ENCODE results near the gene STRN.

STRN gene

DNA sequence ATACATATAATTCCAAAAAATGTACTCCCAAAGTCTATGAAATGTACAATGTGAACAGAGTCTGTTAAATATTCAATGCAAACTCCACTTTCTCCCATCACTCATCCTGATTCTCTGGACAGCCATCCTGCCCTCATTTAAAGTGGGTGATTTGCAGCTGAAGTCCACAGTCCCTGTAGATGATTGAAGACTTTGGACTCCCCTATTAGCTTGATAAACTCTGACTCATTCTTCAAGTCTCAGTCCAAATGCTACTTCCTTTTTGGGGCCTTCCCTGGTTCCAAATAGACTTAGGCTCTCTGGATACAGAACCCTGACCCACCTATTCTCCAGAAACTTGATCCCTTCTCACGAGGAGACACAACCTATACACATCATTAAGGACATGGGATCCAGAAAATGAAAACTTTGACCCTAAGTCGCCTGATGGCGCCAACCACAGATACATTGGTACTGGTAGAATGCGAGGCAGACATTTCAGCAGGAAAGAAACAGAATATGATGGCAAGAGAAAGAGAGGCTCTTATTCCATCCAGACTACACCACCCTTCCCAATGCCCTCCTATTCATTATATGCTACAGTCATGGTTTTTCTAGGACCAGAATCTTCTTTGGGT lies 147.1 kb downstream of the STRN start:
- H3K27ac Mint-ChIP-seq, result no peak overlapping the region
- H3K4me3 Mint-ChIP-seq, result no peak overlapping the region
- TF ChIP-seq CTCF (IDR thresholded peaks at IDR 0.05), result no peak
- peaks cover 6% of the 10 kb centered on the region for H3K27me3 Mint-ChIP-seq (ENCODE audit: low read depth, poor library complexity)
- H3K36me3 Mint-ChIP-seq (ENCODE audit: low read depth), result no peaks in the 10 kb centered on the region
- H3K9me3 Mint-ChIP-seq, result no peaks in the 10 kb centered on the region
- peaks cover 49% of the 10 kb centered on the region for H3K4me1 Mint-ChIP-seq
- DNase-seq, result no peak

DNA sequence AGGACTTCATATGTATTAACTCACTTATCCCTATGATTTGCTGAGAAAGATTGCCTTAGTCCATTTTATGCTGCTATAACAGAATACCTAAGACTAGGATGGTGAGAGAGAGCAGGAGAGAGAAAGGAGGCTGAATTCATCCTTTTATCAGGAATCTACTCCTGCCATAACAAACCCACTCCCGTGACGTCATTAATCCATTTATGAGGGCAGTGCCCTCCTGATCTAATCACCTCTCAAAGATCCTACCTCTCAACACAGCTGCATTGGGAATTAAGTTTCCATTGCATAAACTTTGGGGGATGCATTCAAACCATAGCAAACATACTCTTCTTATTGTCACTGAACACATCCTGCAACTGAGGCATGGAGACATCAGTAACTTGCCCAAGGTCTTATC lies 147.8 kb downstream of the STRN start:
- Mint-ChIP-seq H3K36me3 (ENCODE audit: low read depth) (no peaks in the 10 kb centered on the region), H3K27me3 (ENCODE audit: low read depth, poor library complexity) (peaks cover 6% of the 10 kb centered on the region), H3K4me1 (peaks cover 46% of the 10 kb centered on the region), H3K9me3 (no peaks in the 10 kb centered on the region), H3K27ac (no peak overlapping the region), H3K4me3 (no peak overlapping the region)
- DNase-seq, result no peak
- no peak for TF ChIP-seq CTCF (IDR thresholded peaks at IDR 0.05)

DNA sequence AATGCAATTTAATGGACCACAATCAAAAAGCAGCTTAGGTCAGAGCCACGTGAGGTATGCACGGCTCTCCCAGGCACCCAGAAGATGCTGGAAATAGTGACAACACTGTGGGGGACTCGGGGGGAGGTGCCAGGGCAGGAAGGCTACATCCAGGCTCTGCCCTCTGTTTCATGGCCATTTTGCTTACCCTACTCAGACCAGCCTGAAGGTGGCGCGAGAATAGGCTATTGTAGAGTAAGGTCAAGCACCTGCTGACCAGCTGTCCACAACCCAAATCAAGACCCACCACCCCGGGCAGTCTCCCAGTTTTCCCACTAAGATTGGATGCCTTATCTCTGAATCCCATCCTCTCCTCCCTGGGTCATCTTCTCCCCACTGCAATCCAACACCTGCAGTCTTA lies 154.1 kb downstream of the STRN start:
- TF ChIP-seq CTCF (IDR thresholded peaks at IDR 0.05), result no peak
- H3K27me3 Mint-ChIP-seq (ENCODE audit: low read depth, poor library complexity), result no peaks in the 10 kb centered on the region
- H3K4me1 Mint-ChIP-seq, result peaks cover 14% of the 10 kb centered on the region
- DNase-seq, result peak; percentile 19
- no peaks in the 10 kb centered on the region for H3K36me3 Mint-ChIP-seq (ENCODE audit: low read depth)
- peaks cover 6% of the 10 kb centered on the region for H3K9me3 Mint-ChIP-seq
- H3K27ac Mint-ChIP-seq, result no peak overlapping the region
- no peak overlapping the region for H3K4me3 Mint-ChIP-seq

- H3K4me1 Mint-ChIP-seq, result peaks cover 12% of the 10 kb centered on the region
- H3K27ac Mint-ChIP-seq, result no peak overlapping the region
- no peak for DNase-seq
- H3K9me3 Mint-ChIP-seq, result peaks cover 11% of the 10 kb centered on the region
- H3K4me3 Mint-ChIP-seq, result no peak overlapping the region
- no peak for TF ChIP-seq CTCF (IDR thresholded peaks at IDR 0.05)
- H3K36me3 Mint-ChIP-seq (ENCODE audit: low read depth), result no peaks in the 10 kb centered on the region
- no peaks in the 10 kb centered on the region for H3K27me3 Mint-ChIP-seq (ENCODE audit: low read depth, poor library complexity)
These were observed 155.3 kb downstream of the STRN start for GRCh38 chr2:36811071-36811470.

GRCh38 chr2:36809069-36809445 lies 157.3 kb downstream of the STRN start:
- H3K4me3 Mint-ChIP-seq, result no peak overlapping the region
- peaks cover 17% of the 10 kb centered on the region for H3K4me1 Mint-ChIP-seq
- H3K27me3 Mint-ChIP-seq (ENCODE audit: low read depth, poor library complexity), result no peaks in the 10 kb centered on the region
- DNase-seq, result no peak
- no peak overlapping the region for H3K27ac Mint-ChIP-seq
- no peaks in the 10 kb centered on the region for H3K36me3 Mint-ChIP-seq (ENCODE audit: low read depth)
- no peak for TF ChIP-seq CTCF (IDR thresholded peaks at IDR 0.05)
- H3K9me3 Mint-ChIP-seq, result peaks cover 11% of the 10 kb centered on the region

DNA sequence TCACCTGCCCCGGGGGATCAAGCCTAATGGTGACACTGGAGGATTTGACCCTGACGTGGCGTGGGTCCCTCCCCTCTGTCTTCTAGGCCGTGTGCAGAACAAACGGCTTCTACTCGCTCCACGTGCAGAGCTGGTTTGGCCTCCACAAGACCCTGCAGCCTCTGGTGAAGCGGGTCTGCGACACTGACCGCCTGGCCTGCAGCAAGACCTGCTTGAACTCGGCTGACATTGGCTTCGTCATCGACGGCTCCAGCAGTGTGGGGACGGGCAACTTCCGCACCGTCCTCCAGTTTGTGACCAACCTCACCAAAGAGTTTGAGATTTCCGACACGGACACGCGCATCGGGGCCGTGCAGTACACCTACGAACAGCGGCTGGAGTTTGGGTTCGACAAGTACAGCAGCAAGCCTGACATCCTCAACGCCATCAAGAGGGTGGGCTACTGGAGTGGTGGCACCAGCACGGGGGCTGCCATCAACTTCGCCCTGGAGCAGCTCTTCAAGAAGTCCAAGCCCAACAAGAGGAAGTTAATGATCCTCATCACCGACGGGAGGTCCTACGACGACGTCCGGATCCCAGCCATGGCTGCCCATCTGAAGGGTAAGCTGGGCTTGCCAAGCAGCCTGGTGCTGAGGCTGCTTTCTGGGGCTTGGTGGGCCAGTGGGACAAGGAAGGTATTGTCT lies 157.8 kb downstream of the STRN start:
- Mint-ChIP-seq H3K4me1 (peaks cover 17% of the 10 kb centered on the region), H3K27me3 (ENCODE audit: low read depth, poor library complexity) (no peaks in the 10 kb centered on the region), H3K4me3 (no peak overlapping the region), H3K27ac (no peak overlapping the region), H3K9me3 (peaks cover 11% of the 10 kb centered on the region), H3K36me3 (ENCODE audit: low read depth) (no peaks in the 10 kb centered on the region)
- no peak for DNase-seq
- no peak for TF ChIP-seq CTCF (IDR thresholded peaks at IDR 0.05)

All from nephron progenitor cell (in vitro differentiated cells).